Tibial artery (tissue), 4 donors: ENCODE measurements around the gene ADNP.
"Not testable (repeated sequence)": the region's sequence is repeated elsewhere in the genome, so short reads cannot be mapped to it uniquely, and the experiment has no call there.

Experiments
- DNase-seq, 2 donors: peaks; one replicate each; pipeline ENCODE4 v3.0.0-alpha.2; 2019
- H3K27ac ChIP-seq, 2 donors: fragments of 200-600 bp; sonication (generic) in 1 of 2; 1 replicate in 1 of 2; 2 replicates in 1 of 2; pipeline ENCODE4 v1.5.1; 2018 to 2019; ENCODE audit warnings: mild to moderate bottlenecking in 1 of 2
- H3K27me3 ChIP-seq, 2 donors: fragments of 200-600 bp; sonication (generic) in 1 of 2; one replicate each; pipeline versions ENCODE4 v1.5.1 to v1.6.0; 2016 to 2019
- H3K36me3 ChIP-seq, 3 donors: fragments of 200-600 bp; sonication (generic) in 2 of 3; one replicate each; pipeline ENCODE4 v1.5.1; 2016 to 2019; ENCODE audit warnings: mild to moderate bottlenecking in 2 of 3
- H3K4me1 ChIP-seq, 4 donors: fragments of 200-600 bp; sonication (generic) in 2 of 4; 1 replicate in 3 of 4; 2 replicates in 1 of 4; pipeline ENCODE4 v1.5.1; 2016 to 2019
- H3K4me3 ChIP-seq, 2 donors: fragments of 200-600 bp; sonication (generic) in 1 of 2; 1 replicate in 1 of 2; 2 replicates in 1 of 2; pipeline ENCODE4 v1.5.1; 2018 to 2019; ENCODE audit warnings: mild to moderate bottlenecking in 2 of 2
- H3K9me3 ChIP-seq, 3 donors: fragments of 200-600 bp; sonication (generic) in 1 of 3; one replicate each; pipeline ENCODE4 v1.5.1; 2016 to 2019
- intact Hi-C: fragments of 100-400 bp; cut with DNase I; formaldehyde crosslinking; loops from one replicate; pipeline ENCODE4 v1.15.0; 2023; ENCODE audit warnings: low total_unique reads
- TF ChIP-seq, protein P1 (sequence below), 2 experiments: fragments of 200-600 bp in 1 of 2; fragments of 450-650 bp in 1 of 2; IDR thresholded peaks; one replicate each; pipeline ENCODE4 v1.5.1; 2017 to 2019; ENCODE audit warnings: antibody characterized with exemption in 2 of 2, mild to moderate bottlenecking in 1 of 2, moderate library complexity in 1 of 2

ADNP gene

DNA sequence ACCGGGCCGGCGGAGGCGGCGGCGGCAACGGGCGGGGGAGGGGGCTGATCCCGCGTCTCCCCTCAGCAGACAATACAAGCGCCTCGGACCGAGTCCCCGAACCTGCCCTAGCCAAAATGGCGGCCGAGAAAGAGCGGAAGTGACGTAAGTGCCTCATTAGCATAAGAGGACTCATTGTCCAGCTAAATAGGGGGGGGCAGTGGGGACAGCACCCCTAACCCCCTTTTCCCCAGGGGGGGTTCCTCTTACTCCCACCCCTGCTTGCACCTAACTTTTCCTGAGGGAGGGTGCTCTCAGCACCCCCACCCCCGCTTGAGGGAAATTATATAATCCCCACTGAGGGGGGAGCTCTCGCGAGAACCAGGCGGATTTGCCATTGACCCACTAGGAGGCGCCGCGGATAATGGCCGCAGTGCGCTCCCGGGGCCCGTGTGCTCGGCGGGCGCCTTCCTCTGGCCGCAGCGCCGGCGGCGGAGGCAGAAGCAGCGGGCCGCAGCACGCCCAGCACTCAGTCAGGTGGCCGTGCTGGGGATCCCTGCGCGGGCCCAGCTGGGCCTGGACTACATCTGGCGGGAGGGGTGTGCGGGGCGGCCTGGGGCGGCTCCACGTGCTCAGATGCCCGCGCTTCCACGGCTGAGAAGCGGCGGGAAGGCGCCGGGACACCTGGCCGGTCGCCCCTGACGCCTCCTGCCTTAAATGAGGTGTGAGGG lies at the start of gene ADNP:
Gene ADNP, minus strand, starts transcription at position 132 of the 710 bp plus-strand sequence. CDS start 27,441 bp downstream, outside the sequence.
- Histone ChIP-seq H3K9me3 (no peaks in the 10 kb centered on the region), H3K27ac (peak within 1 kb of the TSS; percentile 90 to 99), H3K27me3 (no peaks in the 10 kb centered on the region), H3K36me3 (peaks cover 7 to 32% (median 30%) of the 10 kb centered on the region in 3 donors), H3K4me1 (peaks cover 0 to 30% (median 19%) of the 10 kb centered on the region in 4 donors), H3K4me3 (peak within 1 kb of the TSS; percentile 68 to 91)
- intact Hi-C loops = loop anchor here (2.0 kb wide), 1 partner anchor 137 kb away; the partner anchor contains the start of gene BCAS4
- peak; percentile 92 to 96 for DNase-seq
- TF ChIP-seq, protein P1, sequence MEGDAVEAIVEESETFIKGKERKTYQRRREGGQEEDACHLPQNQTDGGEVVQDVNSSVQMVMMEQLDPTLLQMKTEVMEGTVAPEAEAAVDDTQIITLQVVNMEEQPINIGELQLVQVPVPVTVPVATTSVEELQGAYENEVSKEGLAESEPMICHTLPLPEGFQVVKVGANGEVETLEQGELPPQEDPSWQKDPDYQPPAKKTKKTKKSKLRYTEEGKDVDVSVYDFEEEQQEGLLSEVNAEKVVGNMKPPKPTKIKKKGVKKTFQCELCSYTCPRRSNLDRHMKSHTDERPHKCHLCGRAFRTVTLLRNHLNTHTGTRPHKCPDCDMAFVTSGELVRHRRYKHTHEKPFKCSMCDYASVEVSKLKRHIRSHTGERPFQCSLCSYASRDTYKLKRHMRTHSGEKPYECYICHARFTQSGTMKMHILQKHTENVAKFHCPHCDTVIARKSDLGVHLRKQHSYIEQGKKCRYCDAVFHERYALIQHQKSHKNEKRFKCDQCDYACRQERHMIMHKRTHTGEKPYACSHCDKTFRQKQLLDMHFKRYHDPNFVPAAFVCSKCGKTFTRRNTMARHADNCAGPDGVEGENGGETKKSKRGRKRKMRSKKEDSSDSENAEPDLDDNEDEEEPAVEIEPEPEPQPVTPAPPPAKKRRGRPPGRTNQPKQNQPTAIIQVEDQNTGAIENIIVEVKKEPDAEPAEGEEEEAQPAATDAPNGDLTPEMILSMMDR (IDR thresholded peaks at IDR 0.05) = peak; percentile 74 to 88

DNA sequence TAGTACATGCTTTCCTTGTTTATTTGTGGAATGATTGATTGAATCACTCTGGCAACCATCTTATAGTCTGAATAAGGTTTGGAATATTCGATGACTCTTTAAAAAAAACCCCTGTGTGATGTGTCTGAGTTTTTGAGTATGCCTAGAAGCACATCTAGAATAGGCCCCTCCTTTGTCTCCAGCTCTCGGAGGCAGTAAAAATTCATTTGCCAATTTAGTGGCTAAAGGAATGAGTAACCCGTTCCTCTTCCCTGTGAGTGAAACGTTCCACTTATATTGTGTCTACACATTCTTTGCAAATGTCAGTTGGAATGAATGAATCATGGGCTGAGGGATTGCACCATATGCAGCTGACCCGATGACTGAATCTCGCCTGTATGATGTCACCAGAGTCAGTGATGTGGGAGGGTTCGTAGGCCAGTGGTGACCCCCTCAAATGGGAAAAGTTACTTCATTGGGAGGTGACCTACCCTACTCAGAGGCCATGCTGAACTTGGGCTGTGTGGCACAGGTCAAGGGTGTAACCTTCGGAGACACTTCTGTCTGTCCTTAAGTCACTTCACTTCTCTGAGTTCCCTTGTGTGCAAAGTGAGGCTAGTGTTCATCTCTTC lies 48.9 kb upstream of the ADNP start:
- no peaks in the 10 kb centered on the region for H3K36me3 ChIP-seq
- no peak overlapping the region for H3K27ac ChIP-seq
- H3K4me3 ChIP-seq = no peak overlapping the region
- H3K9me3 ChIP-seq = no peaks in the 10 kb centered on the region
- H3K27me3 ChIP-seq = peaks cover 0 to 36% of the 10 kb centered on the region in 2 donors
- intact Hi-C loops = loop anchor here (10.0 kb wide), 1 partner anchor 615 kb away; no protein-coding TSS in a partner anchor
- H3K4me1 ChIP-seq = no peaks in the 10 kb centered on the region
- no peak for DNase-seq
- TF ChIP-seq, protein P1 (IDR thresholded peaks at IDR 0.05) = no peak

DNA sequence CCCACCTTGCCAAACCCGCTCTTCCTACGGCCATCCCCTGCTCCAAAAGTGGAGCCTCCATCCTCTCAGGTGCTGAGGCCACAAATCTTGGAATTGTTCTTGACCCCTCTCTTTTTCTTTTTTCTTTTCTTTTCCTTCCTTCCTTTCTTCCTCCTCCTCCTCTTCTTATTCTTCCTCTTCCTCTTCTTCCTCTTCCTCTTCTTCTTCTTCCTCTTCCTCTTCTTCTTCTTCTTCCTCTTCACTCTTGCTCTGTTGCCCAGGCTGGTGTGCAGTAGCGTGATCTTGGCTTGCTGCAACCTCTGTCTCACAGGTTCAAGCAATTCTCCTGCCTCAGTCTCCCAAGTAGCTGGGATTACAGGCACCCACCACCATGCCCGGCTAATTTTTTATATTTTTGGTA lies 47.3 kb upstream of the ADNP start:
- H3K36me3 ChIP-seq, H3K4me1 ChIP-seq, H3K9me3 ChIP-seq, intact Hi-C loops, H3K4me3 ChIP-seq, DNase-seq, H3K27ac ChIP-seq: not testable (repeated sequence)
- peaks cover 0 to 28% of the 10 kb centered on the region in 2 donors for H3K27me3 ChIP-seq

DNA sequence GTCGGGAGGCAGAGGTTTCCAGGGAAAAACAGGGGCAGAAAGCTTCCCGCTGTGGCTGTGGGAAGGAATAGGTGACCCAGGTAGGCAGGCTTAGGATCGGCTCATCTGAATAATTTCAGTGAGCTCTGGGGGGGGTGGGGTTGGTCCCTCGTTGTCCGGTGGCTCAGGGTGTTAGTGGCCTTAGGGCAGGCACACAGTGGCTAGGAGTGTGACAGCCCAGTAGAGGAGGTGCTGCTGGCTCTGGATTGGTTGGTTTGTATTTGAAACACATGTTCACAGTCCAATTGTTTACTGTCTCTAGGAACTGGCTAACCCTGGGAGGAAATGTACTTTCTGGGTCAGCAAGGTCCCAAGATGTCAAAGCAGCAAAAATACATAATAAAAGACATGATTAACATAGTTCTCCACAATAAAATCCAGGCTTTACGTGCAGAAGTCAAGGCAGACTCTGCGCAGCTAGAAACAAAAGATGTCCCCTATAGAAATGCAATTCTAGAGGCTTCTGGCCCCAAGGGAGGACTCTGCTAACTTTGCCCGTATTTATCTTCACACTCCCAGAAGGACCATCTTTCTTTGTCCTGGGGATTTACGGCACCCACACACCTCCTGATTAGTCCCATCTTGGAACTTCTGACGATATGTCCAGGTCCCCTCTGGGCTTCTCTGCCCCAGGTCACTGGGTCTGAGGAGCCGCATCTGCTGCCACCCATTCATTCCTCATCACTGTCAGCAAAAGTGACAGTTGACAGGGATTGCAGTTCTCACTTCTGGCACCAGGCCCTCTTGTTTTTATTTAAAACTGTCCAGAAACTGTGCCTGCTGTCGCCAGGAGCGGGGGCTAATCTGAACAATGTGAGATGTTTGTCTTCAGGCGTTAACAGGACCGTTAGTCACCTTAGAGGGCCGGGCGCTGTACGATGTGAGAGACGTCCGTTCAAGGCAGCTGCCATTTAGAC lies 46.1 kb upstream of the ADNP start:
- Histone ChIP-seq H3K4me1 (no peaks in the 10 kb centered on the region), H3K36me3 (no peaks in the 10 kb centered on the region), H3K9me3 (no peaks in the 10 kb centered on the region), H3K4me3 (no peak overlapping the region), H3K27me3 (peaks cover 0 to 28% of the 10 kb centered on the region in 2 donors), H3K27ac (no peak overlapping the region)
- no peak for DNase-seq
- TF ChIP-seq, protein P1 (IDR thresholded peaks at IDR 0.05) = no peak
- intact Hi-C loops = no loop called here

DNA sequence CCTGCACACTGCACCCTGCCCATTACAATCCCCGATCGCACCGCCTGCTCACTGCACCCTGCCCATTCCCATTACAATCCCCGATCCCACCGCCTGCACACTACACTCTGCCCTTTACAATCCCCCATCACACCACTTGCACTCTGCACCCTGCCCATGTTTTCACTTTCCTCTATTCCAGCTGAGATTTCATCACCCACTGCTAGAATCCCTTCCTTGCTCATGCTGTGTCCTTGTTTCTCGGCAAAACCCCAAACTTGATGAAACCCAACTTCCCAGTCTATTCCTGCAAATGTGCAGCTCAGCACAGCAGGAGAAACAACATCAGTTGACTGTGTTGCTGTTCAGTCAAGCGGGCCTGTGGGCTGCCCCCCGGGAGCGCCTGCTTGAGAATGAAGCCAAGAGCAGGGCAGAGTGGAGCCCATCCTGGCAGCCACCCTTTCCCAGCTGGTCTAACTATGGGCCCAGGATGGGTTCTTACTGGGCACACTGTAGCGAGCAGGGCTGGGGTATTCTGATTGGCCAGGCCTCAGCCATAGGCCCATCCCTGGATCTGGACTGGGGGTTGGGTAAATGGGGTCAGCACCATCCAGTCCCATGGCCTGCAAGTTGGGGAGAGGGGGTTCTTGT lies 44.6 kb upstream of the ADNP start:
- TF ChIP-seq, protein P1 (IDR thresholded peaks at IDR 0.05) = no peak
- H3K4me1 ChIP-seq = no peaks in the 10 kb centered on the region

More for the DNA sequence above, 44.6 kb upstream of the ADNP start:
- no peaks in the 10 kb centered on the region for H3K36me3 ChIP-seq
- H3K27me3 ChIP-seq = peaks cover 0 to 17% of the 10 kb centered on the region in 2 donors
- no peak overlapping the region for H3K27ac ChIP-seq
- DNase-seq = no peak
- intact Hi-C loops = no loop called here
- no peaks in the 10 kb centered on the region for H3K9me3 ChIP-seq
- H3K4me3 ChIP-seq = no peak overlapping the region
